Mesothelial cell of epicardium (in vitro differentiated cells): ENCODE measurements around the gene RAB20. TPM values are rescaled to one million over a fixed set of nuclear protein-coding genes. Genes with fewer than 3 reads are reported as not detected.

ENCODE experiments used
- DNase-seq, 2 experiments: peaks; one replicate each; pipeline ENCODE4 v3.0.0; 2021; ENCODE audit warnings: low spot score in 2 of 2; ENCODE audit not compliant: unreplicated experiment in 2 of 2
- H3K27ac Mint-ChIP-seq: 2 replicates; pipeline ENCODE4 v1.8.0; 2021; ENCODE audit warnings: mixed read lengths
- H3K27me3 Mint-ChIP-seq: 2 replicates; pipeline ENCODE4 v1.8.0; 2021; ENCODE audit warnings: low read depth, mixed read lengths
- H3K36me3 Mint-ChIP-seq: 2 replicates; pipeline ENCODE4 v1.8.0; 2021; ENCODE audit warnings: mixed read lengths
- H3K4me1 Mint-ChIP-seq: 2 replicates; pipeline ENCODE4 v1.8.0; 2021; ENCODE audit warnings: mixed read lengths
- H3K4me3 Mint-ChIP-seq: 2 replicates; pipeline ENCODE4 v1.8.0; 2021; ENCODE audit warnings: mild to moderate bottlenecking, moderate library complexity, mixed read lengths
- H3K9me3 Mint-ChIP-seq: 2 replicates; pipeline ENCODE4 v1.8.0; 2021; ENCODE audit warnings: mixed read lengths
- total RNA-seq: library from RNA; stranded (reverse); gene quantifications from 3 replicates; pipeline ENCODE4 v1.2.1, GENCODE V29; 2021
- TF ChIP-seq, protein P1 (sequence below): fragments of 200-600 bp; sonication (generic); IDR thresholded peaks from one replicate; pipeline ENCODE4 v1.5.0; 2021; ENCODE audit warnings: antibody characterized with exemption; ENCODE audit not compliant: unreplicated experiment

Gene RAB20
- total RNA-seq, 1 donor from 2014 or later = 8.9 TPM

DNA sequence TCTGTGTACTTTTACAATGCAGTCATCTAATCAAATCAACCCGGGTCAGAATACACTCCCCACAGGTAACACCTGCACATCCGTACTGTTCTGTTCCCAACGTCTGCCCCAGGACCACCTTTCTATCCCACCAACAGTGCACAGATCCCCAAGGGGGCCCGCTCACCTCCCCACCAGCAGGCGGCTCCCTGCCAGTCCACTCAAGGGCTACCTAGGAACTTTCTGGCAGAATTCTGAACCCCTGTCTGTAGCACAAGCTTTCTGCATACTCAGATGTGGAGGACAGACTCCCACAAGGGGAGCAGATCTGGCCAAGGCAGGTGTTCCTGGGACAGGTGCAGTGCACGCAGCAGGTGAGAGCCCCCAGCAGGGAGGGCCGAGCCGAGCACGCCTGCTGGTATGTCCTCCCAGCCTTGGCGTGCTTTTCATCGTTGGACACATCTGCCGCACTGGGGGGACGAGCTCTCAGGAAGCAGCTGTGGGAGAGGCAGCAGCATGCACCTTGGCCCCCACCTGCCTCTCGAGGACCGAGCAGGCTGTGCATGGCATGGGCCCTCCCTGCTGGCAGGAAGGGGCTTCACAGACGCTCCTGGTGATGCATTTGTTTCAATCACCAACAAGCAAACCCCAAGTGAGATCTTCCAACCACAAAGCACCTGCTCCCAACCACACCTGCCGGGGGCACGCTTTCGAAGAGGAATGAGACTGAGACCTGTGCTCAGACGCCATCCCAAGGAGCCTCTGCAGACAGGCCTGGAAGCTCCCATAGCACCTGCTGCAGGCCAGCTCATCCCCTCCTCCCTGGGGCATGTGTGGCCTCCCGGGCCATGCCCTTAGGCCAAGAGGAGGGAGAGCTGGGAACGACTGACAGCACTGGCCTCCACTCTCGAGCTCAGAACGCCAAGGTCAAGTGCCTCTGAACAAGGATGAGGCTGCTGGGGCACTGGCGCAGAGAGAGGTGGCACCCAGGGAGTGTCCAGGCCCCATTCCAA is 35.9 kb downstream of the RAB20 start:
- no peak for DNase-seq
- H3K27me3 Mint-ChIP-seq = no peaks in the 10 kb centered on the region
- H3K9me3 Mint-ChIP-seq = no peaks in the 10 kb centered on the region
- no peaks in the 10 kb centered on the region for H3K36me3 Mint-ChIP-seq
- TF ChIP-seq, protein P1, sequence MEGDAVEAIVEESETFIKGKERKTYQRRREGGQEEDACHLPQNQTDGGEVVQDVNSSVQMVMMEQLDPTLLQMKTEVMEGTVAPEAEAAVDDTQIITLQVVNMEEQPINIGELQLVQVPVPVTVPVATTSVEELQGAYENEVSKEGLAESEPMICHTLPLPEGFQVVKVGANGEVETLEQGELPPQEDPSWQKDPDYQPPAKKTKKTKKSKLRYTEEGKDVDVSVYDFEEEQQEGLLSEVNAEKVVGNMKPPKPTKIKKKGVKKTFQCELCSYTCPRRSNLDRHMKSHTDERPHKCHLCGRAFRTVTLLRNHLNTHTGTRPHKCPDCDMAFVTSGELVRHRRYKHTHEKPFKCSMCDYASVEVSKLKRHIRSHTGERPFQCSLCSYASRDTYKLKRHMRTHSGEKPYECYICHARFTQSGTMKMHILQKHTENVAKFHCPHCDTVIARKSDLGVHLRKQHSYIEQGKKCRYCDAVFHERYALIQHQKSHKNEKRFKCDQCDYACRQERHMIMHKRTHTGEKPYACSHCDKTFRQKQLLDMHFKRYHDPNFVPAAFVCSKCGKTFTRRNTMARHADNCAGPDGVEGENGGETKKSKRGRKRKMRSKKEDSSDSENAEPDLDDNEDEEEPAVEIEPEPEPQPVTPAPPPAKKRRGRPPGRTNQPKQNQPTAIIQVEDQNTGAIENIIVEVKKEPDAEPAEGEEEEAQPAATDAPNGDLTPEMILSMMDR = no peak
- H3K4me3 Mint-ChIP-seq = no peak overlapping the region
- H3K27ac Mint-ChIP-seq = no peak overlapping the region
- H3K4me1 Mint-ChIP-seq = peaks cover 38% of the 10 kb centered on the region

GRCh38 chr13:110524541-110525257 is 36.8 kb downstream of the RAB20 start:
- peak overlapping the region; percentile 43 for H3K27ac Mint-ChIP-seq
- no peaks in the 10 kb centered on the region for H3K9me3 Mint-ChIP-seq
- DNase-seq = no peak
- TF ChIP-seq, protein P1 = no peak
- H3K4me1 Mint-ChIP-seq = peaks cover 36% of the 10 kb centered on the region
- H3K36me3 Mint-ChIP-seq = no peaks in the 10 kb centered on the region
- no peaks in the 10 kb centered on the region for H3K27me3 Mint-ChIP-seq
- H3K4me3 Mint-ChIP-seq = no peak overlapping the region

DNA sequence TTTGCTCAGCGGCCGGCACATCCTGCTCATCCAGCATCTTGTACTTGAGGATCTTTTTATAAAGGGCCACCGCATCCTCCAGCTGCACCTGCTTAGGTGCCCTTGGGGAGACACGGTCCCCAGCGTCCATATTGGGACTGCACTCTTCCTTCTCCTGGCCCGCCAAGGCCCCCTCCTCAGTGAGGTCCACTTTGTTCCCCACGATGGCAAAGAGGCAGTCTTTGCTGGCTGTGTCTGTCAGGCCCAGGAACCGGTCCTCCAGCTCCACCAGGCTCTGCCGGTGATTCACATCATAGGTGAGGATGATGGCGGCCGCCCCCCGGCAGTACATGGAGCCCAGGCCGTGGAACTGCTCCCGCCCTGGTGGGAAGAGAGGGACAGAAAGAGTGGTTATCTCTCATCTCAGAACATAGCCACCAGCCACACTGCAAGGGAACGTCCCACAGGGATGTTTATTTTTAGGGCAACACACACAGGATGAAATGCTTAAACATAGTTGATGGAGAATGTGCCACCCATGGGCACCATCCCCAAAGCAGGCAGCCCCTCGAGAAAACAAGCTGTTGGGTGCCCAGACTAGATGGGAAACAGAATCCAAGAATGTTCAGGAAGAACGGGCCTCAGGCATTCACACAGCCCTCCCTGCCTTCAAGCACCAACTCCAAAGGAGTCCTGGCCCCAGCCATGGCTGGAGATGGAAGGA is 37.5 kb downstream of the RAB20 start:
- Mint-ChIP-seq H3K4me1 (peaks cover 30% of the 10 kb centered on the region), H3K36me3 (no peaks in the 10 kb centered on the region), H3K4me3 (no peak overlapping the region), H3K27me3 (no peaks in the 10 kb centered on the region), H3K9me3 (no peaks in the 10 kb centered on the region), H3K27ac (peak overlapping the region; percentile 43)
- DNase-seq = no peak
- TF ChIP-seq, protein P1 = no peak

DNA sequence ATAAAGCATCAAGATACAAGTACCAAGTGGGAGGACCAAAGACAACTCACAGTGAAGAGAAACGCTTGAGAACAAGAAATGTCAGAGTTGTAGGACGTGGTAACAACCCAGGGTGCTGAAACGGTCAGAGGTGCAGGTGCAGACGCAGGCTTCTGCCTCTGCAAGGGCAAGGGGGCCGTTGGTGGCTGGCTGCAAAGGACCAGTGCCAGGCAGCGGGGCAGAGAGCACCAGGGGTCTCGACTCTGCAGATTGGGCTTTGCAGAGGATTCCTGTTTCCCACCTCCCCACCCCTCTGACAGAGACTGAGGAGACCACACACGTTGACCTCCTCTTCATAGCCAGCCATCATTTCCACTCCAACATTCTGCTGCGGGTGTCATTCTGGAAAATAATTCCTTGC is 38.3 kb downstream of the RAB20 start:
- Mint-ChIP-seq H3K36me3 (no peaks in the 10 kb centered on the region), H3K27ac (no peak overlapping the region), H3K27me3 (no peaks in the 10 kb centered on the region), H3K4me1 (peaks cover 24% of the 10 kb centered on the region), H3K9me3 (no peaks in the 10 kb centered on the region), H3K4me3 (no peak overlapping the region)
- no peak for DNase-seq
- TF ChIP-seq, protein P1 = no peak

GRCh38 chr13:110522721-110523120 is 38.8 kb downstream of the RAB20 start:
- no peak overlapping the region for H3K4me3 Mint-ChIP-seq
- no peak for DNase-seq
- H3K27ac Mint-ChIP-seq = no peak overlapping the region
- TF ChIP-seq, protein P1 = no peak
- H3K27me3 Mint-ChIP-seq = no peaks in the 10 kb centered on the region
- no peaks in the 10 kb centered on the region for H3K9me3 Mint-ChIP-seq
- H3K4me1 Mint-ChIP-seq = peaks cover 22% of the 10 kb centered on the region
- no peaks in the 10 kb centered on the region for H3K36me3 Mint-ChIP-seq
